ELR (cell line): Measurements from ENCODE around the gene SENP3.
A peak's percentile ranks its signal among the peaks of the same experiment; 100 is the strongest.

ENCODE experiments used
- DNase-seq: peaks from one replicate; pipeline ENCODE4 v3.0.0-alpha.2; 2015; ENCODE audit warnings: low read depth

SENP3 gene

DNA sequence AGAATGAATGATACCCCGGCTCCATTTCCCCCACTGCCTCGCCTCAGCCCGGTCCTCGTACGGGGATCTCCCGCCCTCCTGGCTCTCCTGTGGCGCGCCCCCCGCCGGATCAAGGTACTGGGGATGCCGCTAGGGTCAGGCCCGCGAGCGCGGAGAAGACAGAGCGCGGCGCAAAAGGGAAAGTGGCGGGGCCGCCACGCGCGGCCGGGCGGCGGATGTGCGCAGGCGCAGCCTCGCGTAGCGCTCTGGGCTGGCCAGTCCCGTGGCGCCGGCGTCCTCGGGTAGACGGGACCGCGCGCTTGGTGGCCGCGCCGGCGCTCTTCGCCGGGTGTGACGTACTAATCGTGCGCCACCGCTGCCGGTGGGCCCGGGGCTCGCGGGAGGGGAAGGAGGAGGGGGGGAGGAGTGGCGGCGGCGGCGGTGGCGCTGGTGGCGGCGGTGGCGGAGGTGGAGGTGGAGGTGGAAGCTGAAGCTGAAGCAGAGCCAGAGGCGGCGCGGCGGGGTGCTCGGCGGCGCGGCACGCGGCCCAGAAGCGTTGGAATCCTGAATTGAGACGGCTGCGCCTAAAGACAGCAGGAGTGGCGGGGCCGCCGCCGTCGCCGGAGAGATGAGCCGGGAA is at the start of gene SENP3:
SENP3 (plus strand) TSS at position 331 of the 619 bp plus-strand sequence. CDS start 1,158 bp downstream, outside the sequence.
- DNase-seq: peak; percentile 93

- DNase-seq: no peak
Measured at GRCh38 chr17:7512105-7512504, 49.6 kb upstream of the SENP3 start.

DNA sequence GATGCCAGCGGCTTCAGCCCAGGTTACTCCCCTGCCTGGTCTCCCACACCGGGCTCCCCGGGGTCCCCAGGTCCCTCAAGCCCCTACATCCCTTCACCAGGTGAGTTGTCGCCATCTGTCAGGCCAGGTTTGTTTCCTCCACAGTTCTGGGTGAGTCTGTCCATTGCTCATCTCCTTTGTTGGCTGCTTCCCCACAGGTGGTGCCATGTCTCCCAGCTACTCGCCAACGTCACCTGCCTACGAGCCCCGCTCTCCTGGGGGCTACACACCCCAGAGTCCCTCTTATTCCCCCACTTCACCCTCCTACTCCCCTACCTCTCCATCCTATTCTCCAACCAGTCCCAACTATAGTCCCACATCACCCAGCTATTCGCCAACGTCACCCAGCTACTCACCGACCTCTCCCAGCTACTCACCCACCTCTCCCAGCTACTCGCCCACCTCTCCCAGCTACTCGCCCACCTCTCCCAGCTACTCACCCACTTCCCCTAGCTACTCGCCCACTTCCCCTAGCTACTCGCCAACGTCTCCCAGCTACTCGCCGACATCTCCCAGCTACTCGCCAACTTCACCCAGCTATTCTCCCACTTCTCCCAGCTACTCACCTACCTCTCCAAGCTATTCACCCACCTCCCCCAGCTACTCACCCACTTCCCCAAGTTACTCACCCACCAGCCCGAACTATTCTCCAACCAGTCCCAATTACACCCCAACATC is 48.7 kb upstream of the SENP3 start:
- DNase-seq: no peak

GRCh38 chr17:7513850-7514419 is 47.8 kb upstream of the SENP3 start:
- DNase-seq: no peak

- DNase-seq: no peak
Measured at GRCh38 chr17:7515911-7516610, 45.7 kb upstream of the SENP3 start.

DNA sequence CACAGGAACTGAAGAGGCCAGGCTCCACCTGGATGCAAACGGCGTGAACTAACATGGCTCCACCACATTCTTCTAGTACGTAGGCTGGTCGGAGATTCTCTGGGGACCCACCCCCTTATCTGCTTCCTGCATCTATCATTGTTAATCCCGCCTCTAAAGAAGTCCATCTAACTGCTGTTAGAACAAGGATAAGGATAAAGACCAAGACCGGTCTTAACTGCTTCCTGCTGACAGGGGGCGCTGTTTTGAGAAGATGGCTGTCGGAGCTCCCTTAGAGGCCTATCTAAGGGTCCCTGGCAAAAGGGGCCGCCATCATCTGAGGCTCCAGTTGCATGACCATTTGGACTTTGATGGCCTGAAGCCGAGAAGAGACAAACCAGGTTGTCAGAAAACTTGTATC is 38.7 kb upstream of the SENP3 start:
- DNase-seq: peak; percentile 42

- no peak for DNase-seq
Measured at GRCh38 chr17:7528842-7529241, 32.9 kb upstream of the SENP3 start.

DNA sequence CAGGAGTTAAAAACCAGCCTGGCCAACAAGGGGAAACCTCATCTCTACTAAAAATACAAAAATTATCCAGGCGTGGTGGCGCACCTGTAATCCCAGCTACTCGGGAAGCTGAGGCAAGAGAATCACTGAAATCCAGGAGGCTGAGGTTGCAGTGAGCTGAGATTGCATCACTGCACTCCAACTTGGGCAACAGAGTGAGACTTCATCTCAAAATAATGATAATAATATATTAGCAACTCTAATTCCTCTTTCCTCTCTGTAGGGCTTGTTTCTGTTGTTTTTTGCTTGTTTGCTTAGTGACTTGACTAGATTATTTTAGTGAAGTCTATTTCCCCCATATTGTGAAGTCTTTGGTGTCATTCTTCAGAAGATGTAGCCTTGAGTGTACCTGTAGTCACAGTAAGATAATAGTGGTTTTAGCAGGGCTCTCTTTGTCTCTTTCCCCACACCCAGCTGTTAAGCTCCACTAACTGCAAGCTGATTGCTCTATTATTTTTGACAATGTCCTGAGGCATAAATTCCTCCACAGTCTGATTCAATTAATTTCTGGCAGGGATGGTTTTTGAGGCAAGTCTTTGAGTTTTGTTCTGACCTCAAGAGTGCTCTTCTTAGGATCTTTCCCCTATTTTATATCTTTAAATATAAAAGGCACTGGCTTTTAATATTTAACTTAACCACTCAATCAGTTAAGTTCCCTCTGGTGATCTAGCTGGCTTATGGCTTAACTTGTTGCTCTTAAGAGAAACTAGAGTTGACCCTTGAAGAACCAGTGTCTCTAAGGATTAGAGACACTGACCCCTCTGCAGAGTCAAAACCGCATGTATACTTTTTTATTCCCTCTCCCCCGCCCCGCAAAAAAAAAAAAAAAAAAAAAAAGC is 31.5 kb upstream of the SENP3 start:
- DNase-seq: no peak

DNA sequence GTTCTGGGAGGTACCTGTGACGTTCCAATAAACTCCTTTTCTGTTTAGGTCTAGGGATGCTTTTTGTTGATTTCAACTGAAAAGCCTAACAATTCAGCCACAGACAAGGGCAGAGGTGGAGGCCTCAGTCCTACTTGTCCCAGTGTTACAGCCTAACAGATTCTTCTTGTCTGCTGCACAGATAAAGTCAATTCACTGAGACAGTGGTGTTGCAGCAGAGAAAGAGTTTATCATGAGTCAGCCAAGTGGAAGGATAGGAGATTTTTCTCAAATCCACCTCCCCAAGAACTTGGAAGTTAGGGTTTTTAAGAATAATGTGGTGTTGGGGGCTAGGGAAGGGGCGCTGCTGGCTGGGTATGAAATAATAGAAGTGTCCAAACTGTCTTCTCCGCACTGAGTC is 23.7 kb upstream of the SENP3 start:
- DNase-seq: no peak

- DNase-seq: peak; percentile 66
Measured at GRCh38 chr17:7538891-7539545, 22.7 kb upstream of the SENP3 start.

GRCh38 chr17:7541074-7541621 is 20.6 kb upstream of the SENP3 start:
- DNase-seq: no peak

DNA sequence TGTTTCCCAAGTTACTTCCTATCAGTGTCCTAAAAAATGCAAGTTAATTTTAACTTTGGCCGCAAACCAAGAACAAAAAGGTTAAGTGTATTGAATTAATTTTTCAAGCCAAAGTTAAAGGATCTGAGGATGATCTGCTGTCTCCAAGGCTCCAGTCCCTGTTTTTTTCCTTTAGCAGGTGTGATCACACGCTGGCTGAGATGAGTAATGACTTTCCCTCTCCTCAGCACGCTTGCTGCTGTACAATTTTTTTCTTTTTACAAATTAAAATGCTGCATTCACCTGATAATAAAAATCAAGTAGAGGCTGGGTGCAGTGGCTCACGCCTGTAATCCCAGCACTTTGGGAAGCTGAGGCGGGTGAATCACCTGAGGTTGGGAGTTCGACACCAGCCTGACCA is 16.8 kb upstream of the SENP3 start:
- DNase-seq: no peak

DNA sequence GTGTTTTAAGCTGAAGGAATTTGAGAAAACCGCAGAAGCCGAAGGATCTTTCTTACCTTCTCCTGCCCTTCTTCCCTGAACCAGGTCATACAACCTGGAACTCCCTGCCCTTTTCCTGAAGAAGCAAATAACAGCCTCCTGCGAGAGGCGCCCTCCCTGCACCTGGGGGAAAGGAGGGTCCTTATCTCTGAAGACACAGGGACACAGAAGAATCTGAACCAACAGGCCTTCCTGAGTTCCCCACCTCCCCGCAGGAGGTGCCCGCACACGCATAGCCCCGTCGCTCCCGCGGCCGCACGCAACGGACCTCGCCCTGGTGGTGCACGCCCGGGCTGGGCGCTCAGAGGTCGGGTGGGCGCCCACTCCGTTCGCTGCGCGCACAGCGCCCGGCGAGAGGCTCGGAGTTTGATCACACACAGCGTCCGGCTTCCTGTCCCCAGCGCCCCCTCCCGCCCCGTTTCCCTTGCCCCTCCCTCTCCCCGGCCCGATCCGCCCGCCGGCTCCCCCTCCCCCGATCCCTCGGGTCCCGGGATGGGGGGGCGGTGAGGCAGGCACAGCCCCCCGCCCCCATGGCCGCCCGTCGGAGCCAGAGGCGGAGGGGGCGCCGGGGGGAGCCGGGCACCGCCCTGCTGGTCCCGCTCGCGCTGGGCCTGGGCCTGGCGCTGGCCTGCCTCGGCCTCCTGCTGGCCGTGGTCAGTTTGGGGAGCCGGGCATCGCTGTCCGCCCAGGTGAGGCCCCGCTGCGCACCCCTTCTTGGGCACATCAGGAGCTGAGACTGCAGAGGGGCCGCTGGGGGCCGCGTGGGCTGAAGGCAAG is 12.9 kb upstream of the SENP3 start, which contains the start of gene TNFSF12:
TNFSF12 (plus strand) TSS at position 474 of the 816 bp plus-strand sequence; CDS start at position 570, 96 bp downstream.
- DNase-seq: peak; percentile 62

- no peak for DNase-seq
Measured at GRCh38 chr17:7549401-7550055, 12.2 kb upstream of the SENP3 start.

DNA sequence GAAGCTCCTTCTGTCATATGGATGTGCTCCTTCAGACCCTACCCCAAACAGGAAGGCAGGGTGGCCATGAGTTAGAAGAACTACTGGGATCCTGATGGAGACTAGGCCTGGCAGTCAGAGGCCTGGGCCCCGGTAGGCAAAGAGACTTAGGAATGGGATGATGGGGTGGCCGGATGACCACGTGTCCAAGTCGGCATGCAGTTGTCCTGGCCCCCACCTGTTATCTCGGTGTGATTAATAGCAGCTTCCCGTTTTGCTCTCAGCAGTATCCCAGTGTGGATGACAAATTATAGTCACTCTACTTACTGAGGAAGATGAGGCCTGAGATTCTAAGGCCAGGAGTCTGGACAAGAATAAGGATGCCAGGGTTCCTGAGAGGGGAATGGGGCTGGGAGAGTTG is 11.4 kb upstream of the SENP3 start:
- DNase-seq: no peak

DNA sequence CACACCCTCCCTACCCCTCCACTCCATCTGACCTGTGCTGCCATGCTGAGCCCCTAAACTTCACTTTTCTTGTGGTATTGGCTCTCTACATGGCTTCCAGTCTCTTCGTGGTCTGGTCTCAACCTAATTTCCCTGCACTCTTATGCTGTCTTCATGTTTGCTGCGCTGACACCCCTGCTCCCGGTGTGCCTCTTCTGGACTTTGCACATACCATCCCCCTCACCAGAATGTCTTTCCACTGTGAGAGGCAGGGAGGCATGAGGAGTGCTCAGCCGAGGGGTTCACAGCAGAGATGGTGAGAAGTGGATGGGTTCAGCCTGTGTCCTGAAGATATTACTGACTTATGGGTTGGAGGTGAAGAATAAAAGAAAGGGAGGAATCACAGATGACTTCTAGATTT is 10.3 kb upstream of the SENP3 start:
- DNase-seq: no peak

DNA sequence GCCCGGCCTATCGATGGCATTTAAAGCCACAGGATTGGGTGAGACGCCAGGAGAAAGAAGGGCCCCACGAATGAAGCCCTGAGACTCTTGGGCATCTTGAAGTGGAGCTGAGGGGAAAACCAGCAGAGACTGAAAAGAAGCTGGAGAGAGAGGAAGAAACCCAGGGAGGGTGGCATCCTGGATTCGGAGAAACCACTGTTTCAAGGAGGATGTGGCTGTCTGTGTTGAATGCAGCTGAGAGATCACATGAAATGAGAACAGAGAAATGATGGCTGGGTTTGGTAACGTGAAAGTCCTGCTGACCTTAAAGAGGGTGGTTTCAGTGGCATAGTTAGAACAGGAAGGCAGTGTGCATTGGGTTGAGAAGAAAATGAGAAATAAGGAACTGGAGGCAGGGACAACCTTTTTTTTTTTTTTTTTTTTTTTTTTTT is 9.1 kb upstream of the SENP3 start:
- no peak for DNase-seq

DNA sequence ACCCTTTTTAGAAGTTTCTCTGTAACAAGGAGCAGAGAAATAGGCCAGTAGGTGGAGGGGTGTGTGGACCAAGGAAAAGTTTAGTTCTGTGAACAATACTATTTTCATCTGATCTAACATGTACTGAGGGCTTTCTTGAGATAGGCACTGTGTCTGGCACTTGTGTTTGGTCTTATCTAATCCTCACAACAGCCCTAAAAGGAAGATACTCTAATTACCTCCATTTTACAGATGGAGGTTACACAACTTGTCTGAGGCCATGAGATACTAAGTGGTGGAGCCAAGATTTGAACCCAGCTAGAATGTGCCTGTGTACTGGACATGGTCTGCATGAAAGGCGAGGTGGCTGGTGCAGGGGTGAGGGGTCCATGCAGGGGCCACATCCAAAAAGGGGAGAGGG is 8.4 kb upstream of the SENP3 start:
- DNase-seq: no peak

DNA sequence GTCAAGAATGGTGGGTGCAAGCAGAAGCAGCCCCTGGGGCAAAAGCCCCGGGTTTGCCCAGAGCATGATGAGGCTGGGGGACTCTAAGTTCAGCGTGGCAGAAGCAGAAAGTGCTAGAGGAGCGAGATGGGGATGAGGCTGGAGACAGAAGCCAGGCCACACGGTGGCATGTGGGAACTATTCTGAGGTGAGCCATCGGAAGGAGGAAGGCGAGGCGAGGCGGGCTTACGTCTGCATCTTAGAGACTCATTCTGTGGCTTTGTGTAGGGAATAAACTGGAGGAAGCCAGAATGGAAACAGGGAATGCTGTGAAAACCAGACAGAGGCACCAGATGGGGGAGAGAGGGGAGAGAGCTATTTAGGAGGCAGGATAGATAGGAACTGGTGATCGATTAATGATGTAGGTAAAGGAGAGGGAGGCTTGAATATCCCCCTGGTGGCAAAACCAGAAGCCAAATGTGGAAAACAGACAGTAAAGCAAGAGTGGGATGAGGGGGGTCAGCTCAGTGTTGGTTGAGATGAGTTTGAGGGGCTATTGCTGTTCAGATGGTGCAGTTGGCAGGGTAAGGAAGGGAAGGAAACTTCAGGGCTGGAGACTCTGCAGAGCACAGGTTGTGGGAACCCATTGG is 6.3 kb upstream of the SENP3 start:
- no peak for DNase-seq
